Activated T-cell treated with anti-CD3 and anti-CD28 coated beads, Interleukin-2, amount 50 U/mL, for 48 hours (primary cell): ENCODE data around the gene DLL4.

Experiments used
- DNase-seq, 2 experiments: peaks; one replicate each; pipeline ENCODE4 v3.0.0-alpha.2; 2020

Gene DLL4

GRCh38 chr15:40906991-40907802 is 21.9 kb upstream of the DLL4 start:
- peak; percentile 68 to 73 for DNase-seq

GRCh38 chr15:40908095-40908494 is 21.0 kb upstream of the DLL4 start:
- no peak for DNase-seq

- no peak for DNase-seq
These were observed 19.2 kb upstream of the DLL4 start for GRCh38 chr15:40909662-40910630.

- no peak for DNase-seq
These were observed 18.0 kb upstream of the DLL4 start for GRCh38 chr15:40911141-40911540.

DNA sequence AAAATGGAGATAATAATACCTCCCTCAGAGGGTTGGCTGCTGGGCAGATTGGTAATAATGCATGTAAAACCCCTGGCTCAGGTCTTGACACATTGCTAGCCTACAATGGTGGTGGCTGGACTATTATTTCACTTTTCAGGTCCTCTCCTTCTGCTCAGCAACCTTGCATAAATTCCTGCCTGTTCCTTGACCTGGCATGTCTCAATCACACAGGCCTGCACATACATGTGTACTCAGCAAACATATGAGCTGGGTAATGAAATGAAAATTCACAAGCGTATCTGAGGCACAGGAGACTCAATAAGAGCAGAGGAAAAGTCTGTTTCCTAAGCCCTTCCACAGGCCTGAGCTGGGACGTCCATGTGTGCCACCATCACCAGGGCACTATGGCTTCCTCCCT is 17.4 kb upstream of the DLL4 start:
- no peak for DNase-seq

DNA sequence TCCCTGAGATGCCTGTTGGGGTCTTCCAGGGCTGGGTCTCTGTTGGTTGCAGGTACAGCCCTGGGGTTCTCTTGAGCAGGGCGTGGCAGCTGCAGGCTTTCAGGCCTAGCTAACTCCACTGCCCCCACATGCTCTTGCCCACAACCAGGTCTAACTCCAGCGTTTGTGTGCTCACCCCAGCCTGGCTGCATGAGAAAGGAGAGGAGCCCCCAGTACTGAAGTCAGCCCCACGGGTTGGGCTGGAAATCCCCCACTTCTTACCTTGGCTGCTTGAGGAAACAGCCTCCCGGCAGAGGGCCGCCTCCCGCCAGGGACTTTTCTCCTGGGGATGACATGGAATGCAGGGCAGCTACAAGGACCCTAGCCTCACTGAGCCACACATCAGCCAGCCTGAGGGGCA is 16.7 kb upstream of the DLL4 start:
- DNase-seq = no peak

DNA sequence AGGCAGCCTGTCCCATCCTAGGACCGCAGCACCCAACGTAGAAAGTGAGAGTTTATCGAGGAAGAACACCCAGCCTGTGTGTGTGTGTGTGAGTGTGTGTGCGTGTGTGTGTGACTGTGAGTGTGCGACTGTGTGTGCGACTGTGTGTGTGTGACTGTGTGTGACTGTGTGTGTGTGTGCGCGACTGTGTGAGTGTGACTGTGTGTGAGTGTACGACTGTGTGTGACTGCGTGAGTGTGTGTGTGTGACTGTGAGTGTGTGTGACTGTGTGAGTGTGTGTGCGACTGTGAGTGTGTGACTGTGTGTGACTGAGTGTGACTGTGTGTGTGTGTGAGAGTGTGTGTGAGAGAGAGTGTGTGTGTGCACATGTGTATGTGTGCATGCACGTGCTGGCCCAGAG is 15.1 kb upstream of the DLL4 start:
- no peak for DNase-seq

DNA sequence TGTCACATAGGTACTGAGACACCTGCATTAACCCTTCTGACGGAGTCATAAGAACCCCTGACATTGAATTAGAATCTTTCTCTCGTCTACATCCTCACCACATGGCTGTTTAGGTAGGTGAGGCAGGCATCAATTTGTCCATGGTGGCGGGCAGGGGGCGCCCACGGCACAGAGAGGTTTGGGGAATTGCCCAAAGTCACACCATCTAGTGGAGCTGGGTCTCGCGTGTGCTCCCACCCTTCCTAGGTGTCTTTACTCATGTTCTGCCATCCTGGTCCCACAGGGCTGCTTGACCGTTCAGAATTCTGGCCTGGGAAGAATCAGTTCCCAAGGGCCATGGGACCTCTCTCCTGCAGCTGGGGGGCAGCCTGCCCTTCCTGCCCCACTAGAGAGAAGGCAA is 14.7 kb upstream of the DLL4 start:
- DNase-seq = no peak

DNA sequence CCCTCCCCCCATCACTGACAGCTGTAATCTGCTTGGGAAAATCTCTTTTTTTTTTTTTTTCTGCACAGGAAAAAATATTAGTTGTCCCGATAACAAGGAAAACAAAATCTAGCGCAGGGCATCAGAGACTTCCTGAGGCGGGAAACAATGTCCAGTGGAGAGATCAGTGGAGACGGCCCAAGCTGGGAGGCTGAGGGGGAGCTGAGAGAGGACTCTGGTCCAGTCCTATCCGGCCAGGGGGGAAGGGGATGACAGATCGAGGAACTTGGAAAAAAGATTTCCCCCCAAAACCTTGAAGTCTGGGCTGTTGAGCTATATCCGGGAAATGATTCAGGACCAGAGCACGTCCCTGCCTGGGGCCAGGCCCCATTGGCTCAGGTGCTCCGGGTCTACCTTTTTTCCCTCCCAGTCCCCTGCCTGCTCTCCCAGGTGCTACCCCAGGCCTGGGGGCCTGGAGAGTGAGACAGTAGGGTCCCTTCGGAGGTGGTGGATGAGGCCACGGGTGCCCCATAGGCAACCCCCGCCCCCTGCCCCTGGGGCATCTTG is 14.0 kb upstream of the DLL4 start:
- DNase-seq = no peak

DNA sequence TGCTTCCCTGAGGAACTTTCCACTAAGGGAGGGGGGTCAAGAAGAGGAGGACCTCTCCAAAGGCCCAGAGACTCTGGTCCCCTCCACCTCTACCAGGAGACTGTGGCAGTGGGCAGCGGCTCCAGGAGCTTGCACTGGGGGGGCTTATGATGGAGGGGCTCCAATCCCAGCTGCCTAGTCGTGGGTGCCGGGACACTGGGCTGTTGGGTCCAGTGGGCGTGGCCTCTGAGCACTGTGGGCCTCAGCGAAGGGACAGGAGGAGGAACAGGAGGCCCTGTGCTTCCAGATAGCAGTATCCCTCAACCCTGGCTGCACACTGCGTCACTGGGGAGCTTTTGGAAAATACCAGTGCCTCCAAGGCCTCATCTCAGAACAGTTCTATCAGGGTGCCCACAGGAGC is 13.5 kb upstream of the DLL4 start:
- no peak for DNase-seq

- no peak for DNase-seq
These were observed 11.6 kb upstream of the DLL4 start for GRCh38 chr15:40917585-40917984.

GRCh38 chr15:40918146-40918798 is 10.9 kb upstream of the DLL4 start:
- no peak for DNase-seq

- DNase-seq = no peak
These were observed 10.2 kb upstream of the DLL4 start for GRCh38 chr15:40918799-40919392.

- no peak for DNase-seq
These were observed 7.1 kb upstream of the DLL4 start for GRCh38 chr15:40921949-40922607.

DNA sequence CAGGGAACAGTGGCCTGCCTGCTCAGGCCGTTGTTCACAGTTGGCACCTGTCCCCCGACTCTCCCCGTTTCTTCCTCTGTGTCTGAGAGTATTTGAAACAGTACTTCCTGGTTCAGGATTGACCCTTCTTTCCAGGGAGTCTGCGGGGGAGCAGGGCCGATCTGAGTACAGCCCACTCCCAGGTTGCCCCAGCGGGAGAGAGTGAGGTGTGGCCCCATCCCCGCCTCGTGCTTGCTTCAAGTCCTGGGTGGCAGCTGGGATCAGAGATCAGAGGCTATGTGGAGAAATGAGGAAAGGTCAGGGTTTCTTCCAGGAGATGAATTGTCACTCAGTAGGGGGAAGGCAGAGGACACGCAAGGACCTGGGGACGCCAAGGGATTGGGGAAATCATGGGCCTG is 6.5 kb upstream of the DLL4 start:
- DNase-seq = no peak

- no peak for DNase-seq
These were observed 5.6 kb upstream of the DLL4 start for GRCh38 chr15:40923551-40923950.

DNA sequence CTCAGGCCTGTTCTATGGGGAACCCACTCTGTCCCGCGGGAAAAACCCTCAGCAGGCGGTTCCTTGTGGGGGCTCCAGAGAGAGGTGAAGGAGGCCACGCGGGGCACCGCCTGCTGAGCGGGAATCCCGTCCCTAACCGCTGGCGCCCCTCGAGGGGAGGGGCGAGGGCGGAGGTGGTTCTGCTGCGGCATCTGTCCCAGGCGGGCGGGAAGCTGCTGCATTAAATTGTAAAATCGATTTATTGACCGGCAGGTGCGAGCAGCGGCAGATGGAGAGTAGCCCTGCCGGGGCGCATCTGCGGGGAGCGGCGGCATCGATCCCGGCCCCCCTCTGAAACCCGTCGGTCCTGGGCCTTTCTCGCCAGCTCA is 3.7 kb upstream of the DLL4 start:
- no peak for DNase-seq

DNA sequence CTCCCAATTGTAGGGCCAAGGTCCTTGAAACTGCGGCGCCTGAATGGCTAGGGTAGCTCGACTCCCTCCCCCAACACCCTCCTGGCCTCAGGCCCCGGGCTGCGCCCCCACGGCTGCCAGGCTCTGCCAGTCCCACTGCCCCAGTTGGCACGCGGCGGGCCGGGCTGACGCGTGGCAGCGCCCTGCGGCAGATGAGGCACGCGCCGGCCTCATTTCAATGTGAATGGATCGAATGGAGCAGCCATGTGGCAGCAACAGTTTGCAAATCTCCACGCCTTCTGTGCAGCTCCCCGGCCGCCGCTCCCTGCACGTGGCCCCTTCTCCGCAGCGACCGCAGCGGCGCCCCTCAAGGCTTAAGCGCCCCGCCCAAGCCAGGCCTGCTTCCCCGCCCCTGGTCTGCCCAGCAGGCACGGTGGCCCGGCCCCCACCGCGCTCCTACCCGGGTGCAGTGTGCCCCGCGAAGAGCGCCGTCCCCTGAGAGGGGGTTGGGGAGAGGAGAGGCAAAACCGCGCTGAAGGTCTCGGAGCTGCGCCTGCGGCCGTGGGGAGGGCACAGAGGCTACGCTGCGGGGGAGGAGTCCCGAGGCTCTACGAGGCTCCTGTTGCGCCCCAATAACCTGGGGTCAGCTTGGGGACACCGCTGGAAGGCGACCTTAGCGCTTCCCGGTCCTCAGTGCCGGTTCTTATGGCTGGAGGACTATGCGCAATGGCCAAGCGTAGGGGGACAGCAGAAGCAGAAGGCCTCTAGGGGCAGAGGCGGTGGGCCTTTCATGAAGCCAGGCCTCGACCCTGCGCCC is 3.1 kb upstream of the DLL4 start:
- peak in 1 of 2 experiments; percentile 46 for DNase-seq

DNA sequence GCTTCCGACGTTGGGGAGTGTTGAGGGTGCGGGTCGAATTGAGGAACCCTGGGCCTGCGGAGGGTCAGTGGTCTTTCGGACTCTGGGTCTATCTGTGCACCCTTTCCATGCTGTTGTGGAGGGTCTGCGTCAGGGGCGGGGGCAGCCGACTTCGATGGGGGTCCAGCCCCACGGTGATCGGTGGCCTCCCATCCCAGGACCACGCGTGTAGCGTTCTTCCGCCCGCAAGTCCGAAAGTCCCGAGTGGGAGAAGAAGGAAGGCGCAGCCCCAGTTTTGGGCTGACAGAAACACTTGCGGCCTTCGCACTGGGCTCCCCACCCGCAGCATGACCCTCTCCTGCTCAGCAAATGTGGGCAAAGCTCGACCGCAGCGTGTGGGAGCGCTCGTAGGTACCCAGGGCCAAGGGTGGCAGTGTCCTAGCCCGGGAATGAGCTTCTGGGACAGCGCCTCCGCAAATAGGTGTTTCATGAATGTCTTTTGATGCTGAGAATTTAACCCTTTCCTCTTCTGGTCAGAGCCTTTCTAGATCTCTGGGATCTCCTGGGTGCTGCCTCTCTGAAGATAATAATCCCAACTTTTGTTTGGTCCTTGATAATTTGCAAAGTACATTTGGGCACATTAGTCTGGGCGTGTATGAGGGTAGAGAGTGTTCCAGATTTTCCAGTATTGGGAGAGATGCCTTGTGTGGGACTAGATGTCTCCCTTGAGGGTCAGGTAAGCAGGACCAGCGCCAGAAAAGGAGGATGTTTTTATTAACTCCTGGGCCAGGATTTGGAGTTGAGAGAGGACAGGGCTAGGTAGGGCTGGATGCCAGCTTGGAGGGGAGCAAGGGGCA is 2.3 kb upstream of the DLL4 start:
- no peak for DNase-seq

GRCh38 chr15:40927495-40927872 is 1.7 kb upstream of the DLL4 start:
- no peak for DNase-seq
